Activated CD4-positive, CD25-positive, alpha-beta regulatory T cell treated with anti-CD3 and anti-CD28 coated beads, Interleukin-2, amount 50 U/mL, for 24 hours (primary cell): ENCODE data around the gene SEC22B.
A peak's percentile ranks its signal among the peaks of the same experiment; 100 is the strongest.
"Not testable (repeated sequence)": the region's sequence is repeated elsewhere in the genome, so short reads cannot be mapped to it uniquely, and the experiment has no call there.

Experiments
- ATAC-seq, 2 donors: fragments of 150-1000 bp; cut with Tn5 transposase; one replicate each; pipeline ENCODE4 v1.10.0; 2021; ENCODE audit warnings: mild to moderate bottlenecking in 1 of 2, moderate library complexity in 1 of 2

The SEC22B gene

DNA sequence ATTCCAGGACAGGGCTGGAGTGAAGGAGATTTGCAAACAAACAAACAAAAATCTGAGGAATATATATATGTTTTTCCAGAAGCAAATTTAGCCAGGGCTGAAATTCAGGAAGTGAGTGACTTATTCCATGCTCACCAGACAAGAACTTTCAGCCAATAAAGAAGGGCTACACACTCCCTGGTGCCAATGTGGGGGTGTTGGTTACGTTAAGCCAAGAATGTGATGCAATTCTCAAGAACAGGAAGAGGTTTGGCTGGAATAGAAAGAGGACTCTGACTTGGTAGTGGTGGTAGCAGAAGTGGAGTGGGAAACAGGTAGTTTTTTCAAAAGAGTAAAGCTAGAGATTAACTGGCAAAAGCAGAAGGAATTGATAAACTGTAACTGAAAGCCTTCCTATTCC, 31.7 kb downstream of the SEC22B start:
- ATAC-seq = not testable (repeated sequence)

GRCh38 chr1:120144169-120144568, 32.2 kb downstream of the SEC22B start:
- ATAC-seq = not testable (repeated sequence)

DNA sequence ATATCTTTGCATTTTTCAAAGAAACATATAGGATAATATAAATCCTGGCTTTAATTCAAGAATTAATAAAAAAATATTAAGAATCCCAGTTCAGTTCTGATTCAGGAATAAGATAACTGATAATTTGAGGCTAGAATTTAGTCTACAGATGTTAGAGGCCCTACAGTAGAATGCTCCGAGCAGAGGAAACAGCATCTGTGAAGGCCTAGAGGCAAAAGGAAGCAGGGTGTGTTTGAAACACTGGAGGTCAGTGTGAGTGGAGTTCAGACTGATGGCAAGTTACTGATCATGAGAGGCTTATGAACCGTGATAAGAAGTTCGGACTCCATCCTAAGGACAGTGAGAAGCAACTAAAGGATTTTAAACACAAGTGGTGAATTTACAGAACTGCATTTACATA, 33.0 kb downstream of the SEC22B start:
- not testable (repeated sequence) for ATAC-seq

DNA sequence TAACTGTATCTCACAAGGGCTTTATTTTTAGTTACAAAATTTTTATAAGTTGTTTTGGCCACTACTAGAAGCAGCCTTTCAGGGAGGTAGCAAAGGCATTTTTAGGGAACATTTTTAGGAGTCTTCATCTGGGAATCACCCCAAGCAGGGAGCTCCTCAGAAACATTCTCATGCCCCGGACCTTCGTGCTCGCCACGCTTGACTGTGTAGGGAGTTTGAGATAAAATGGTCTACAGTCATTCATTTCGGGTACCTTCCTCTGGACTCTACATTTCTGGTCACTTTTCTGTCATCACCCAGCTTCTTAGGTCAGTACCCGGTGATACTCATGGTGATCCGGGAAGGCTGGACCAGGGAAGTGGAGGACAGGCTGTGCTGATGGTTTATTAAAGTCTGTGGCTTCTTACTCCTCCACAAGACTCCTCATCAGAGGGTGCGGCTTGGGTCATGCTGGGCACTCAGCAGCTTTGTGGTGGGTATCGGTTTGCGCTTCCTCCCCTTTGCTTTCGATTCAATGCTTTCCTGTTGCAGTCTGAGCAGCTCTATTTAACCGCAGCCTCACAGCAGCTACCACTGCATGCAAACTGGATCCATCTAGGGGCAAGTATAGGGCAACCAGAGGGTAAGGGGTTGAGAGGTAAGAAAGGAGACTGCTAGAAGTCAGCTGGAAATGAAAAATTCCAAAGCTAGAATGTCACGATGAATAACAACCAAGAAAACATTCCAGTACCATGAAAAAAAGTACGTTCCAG, 33.6 kb downstream of the SEC22B start:
- peak; percentile 94 for ATAC-seq

GRCh38 chr1:120141865-120142264, 34.5 kb downstream of the SEC22B start:
- not testable (repeated sequence) for ATAC-seq

- peak; percentile 64 to 67 for ATAC-seq
Observed at GRCh38 chr1:120140656-120141265, 35.6 kb downstream of the SEC22B start.

GRCh38 chr1:120136086-120136485, 40.2 kb downstream of the SEC22B start:
- ATAC-seq = not testable (repeated sequence)

DNA sequence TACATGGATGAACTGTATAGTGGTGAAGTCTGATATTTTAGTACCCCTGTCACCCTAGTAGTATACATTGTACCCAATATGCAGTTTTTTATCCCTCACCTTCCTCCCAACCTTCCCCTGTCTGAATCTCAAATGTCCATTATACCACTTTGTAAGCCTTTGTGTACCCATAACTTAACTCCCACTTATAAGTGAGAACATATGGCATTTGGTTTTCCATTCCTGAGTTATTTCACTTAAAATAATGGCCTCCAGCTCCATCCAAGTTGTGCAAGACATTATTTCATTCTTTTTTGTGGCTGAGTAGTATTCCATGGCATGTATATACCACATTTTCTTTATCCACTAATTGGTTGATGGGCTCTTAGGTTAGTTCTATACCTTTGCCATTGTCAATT, 42.4 kb downstream of the SEC22B start:
- not testable (repeated sequence) for ATAC-seq

- no peak for ATAC-seq
Observed at GRCh38 chr1:120133228-120133927, 42.9 kb downstream of the SEC22B start.

DNA sequence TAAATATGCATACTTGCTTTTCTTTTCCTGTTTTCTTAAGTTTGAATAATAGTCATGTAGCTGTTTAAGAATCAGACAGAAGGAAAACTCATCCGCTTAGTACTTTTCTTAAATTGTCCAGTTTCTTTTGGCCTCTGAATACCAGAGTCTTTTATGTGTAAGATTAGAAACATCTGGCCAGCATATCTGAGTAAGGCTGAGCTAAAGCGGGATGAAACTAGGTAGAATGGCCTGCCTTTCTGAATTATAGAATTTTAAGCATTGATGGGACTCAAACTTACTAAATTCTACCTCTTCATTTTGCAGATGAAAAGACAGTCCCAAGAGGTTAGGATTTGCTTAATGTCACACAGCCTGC, 43.9 kb downstream of the SEC22B start:
- not testable (repeated sequence) for ATAC-seq

- ATAC-seq = not testable (repeated sequence)
Observed at GRCh38 chr1:120131611-120132405, 44.5 kb downstream of the SEC22B start.

- not testable (repeated sequence) for ATAC-seq
Observed at GRCh38 chr1:120127921-120128320, 48.4 kb downstream of the SEC22B start.

DNA sequence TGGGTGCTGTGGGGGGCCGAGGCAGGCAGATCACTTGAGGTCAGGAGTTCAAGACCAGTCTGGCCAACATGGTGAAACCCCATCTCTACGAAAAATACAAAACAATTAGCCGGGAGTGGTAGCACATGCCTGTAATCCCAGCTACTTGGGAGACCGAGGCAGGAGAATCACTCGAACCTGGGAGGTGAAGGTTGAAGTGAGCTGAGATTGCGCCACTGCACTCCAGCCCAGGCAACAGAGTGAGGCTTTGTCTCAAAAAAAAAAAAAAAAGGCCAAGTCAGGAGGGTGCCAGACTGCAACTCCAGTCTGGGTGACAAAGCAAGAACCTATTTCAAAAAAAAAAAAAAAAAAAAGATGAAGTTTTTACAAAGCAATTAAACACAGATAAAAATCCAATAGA, 50.1 kb downstream of the SEC22B start:
- not testable (repeated sequence) for ATAC-seq

GRCh38 chr1:120124628-120125027, 51.7 kb downstream of the SEC22B start:
- not testable (repeated sequence) for ATAC-seq

DNA sequence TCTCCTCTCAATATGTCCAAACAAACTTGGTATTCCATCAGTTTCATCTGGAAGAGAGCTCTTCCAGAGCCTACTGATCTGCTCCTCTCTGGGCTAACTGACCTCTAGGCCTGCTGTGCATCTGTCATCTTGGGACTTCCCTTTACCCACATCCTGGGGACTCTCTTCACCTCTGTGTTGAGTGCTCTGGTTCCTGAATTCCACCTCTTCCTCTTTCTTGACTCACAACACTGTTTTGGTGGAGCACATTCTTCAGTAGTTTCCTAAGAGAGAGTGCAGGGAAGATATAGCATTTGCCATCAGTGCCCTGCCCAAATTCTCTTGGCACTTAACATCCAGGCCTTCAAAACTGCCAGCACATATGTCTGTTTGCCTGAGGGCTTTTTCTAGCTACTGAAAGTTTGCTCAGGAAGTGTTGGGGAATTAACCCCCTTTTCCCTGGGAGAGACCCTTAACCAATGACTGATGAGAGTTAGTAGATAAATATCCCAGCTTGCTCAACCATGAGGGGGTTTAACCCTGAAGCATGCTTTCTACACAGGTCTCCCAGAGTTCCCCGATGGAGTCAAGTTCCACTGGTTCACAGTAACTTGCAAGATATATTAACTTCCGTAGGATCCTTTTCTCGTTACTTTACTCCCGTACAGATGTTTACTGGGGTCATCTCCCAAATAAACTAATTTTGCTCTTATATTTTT, 52.4 kb downstream of the SEC22B start:
- peak; percentile 15 to 41 for ATAC-seq

GRCh38 chr1:120122262-120122893, 53.9 kb downstream of the SEC22B start:
- ATAC-seq = peak; percentile 68 to 80

- ATAC-seq = not testable (repeated sequence)
Observed at GRCh38 chr1:120121830-120122229, 54.5 kb downstream of the SEC22B start.

DNA sequence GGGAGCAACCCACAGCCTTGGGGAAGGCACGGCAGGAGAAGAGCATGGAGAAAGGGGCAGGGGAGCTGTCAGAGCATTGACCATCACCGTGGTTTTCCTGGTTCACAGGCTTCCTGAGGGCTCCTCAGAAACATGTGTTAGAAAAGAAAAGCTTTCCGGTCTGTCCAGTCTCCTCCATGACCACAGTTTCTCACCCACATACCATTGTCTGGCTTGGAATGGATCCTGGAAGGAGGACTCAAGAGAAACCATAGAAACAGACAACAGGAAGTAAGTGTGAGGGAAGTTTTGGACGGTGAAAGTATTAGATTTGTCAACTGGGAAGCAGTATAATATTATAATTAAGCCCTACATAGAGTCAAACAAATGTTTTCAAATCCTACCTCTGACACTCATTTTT, 55.8 kb downstream of the SEC22B start:
- not testable (repeated sequence) for ATAC-seq

- ATAC-seq = not testable (repeated sequence)
Observed at GRCh38 chr1:120117371-120118177, 58.7 kb downstream of the SEC22B start.

DNA sequence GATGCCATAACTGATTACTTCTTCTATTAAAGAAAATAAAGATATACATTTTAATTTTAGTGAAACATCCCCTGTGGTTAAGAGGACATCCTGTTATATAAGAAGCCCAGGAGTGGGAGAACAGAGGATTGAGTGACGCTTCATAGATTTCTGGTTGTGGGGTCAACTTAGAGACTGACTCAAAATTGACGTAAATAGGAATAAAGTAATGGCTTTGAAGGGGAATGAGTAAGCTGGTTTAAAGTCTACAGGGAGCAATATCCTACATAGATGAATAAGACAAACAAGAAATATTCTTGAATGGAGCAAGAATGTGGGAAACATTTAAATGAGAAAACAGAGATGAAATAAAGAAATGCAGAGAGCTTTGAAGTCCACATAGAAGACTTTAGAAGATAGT, 60.2 kb downstream of the SEC22B start:
- ATAC-seq = not testable (repeated sequence)

GRCh38 chr1:120113134-120113533, 63.2 kb downstream of the SEC22B start:
- not testable (repeated sequence) for ATAC-seq
